Smooth muscle cell (in vitro differentiated cells): ENCODE results near the gene ATG10. TPM values are rescaled to one million over a fixed set of nuclear protein-coding genes. Genes with fewer than 3 reads are reported as not detected.

Experiments
- DNase-seq: peaks from one replicate; lab custom pipeline; 2025; ENCODE audit not compliant: unreplicated experiment; lab: John Stamatoyannopoulos, UW
- H2AFZ ChIP-seq: fragments of 200-600 bp; sonication (generic); 2 replicates; pipeline ENCODE4 v1.6.0; 2016; ENCODE audit warnings: antibody characterized with exemption, low read depth, mild to moderate bottlenecking
- H3F3A ChIP-seq: fragments of 200-600 bp; sonication (generic); 2 replicates; pipeline ENCODE4 v1.6.0; 2017; ENCODE audit warnings: antibody characterized with exemption, low read depth
- H3K27ac ChIP-seq: fragments of 200-600 bp; sonication (generic); 2 replicates; pipeline ENCODE4 v1.5.1; 2016; ENCODE audit warnings: low read depth, mild to moderate bottlenecking
- H3K27me3 ChIP-seq: fragments of 200-600 bp; sonication (generic); 2 replicates; pipeline ENCODE4 v1.6.1; 2016; ENCODE audit warnings: low read depth, mild to moderate bottlenecking
- H3K36me3 ChIP-seq: fragments of 200-600 bp; sonication (generic); 2 replicates; pipeline ENCODE4 v1.5.1; 2016; ENCODE audit warnings: low read depth
- H3K4me1 ChIP-seq: fragments of 200-600 bp; sonication (generic); 2 replicates; pipeline ENCODE4 v1.5.1; 2016; ENCODE audit warnings: low read depth
- H3K4me2 ChIP-seq: fragments of 200-600 bp; sonication (generic); 2 replicates; pipeline ENCODE4 v1.6.0; 2016; ENCODE audit warnings: mild to moderate bottlenecking
- H3K4me3 ChIP-seq: fragments of 200-600 bp; sonication (generic); 2 replicates; pipeline ENCODE4 v1.5.1; 2016; ENCODE audit warnings: mild to moderate bottlenecking
- H3K79me2 ChIP-seq: fragments of 200-600 bp; sonication (generic); 2 replicates; pipeline ENCODE4 v1.6.0; 2016; ENCODE audit warnings: low read depth, mild to moderate bottlenecking
- H3K9ac ChIP-seq: fragments of 200-600 bp; sonication (generic); 2 replicates; pipeline ENCODE4 v1.6.0; 2016; ENCODE audit warnings: low read depth
- H3K9me3 ChIP-seq: fragments of 200-600 bp; sonication (generic); replicated peaks from 2 replicates; pipeline ENCODE4 v1.5.1; 2016; ENCODE audit warnings: low read depth
- H4K20me1 ChIP-seq: fragments of 200-600 bp; sonication (generic); 2 replicates; pipeline ENCODE4 v1.6.0; 2016; ENCODE audit warnings: low read depth
- WGBS: methylation state at CpG from one replicate; pipeline ENCODE4 v1.1.7; 2016; ENCODE audit warnings: low lambda C conversion rate; 5-methylcytosine and 5-hydroxymethylcytosine counted together
- polyA plus RNA-seq: library from polyadenylated mRNA; unstranded; fragments of >200 nt; fragmentation: Nextera tagmentation; extraction: Ambion mirVana; gene quantifications from 2 replicates; pipeline ENCODE4 v1.2.1, GENCODE V29; 2016
- total RNA-seq: library from RNA; depleted of rRNA; stranded (reverse); fragments of >200 nt; gene quantifications from 2 replicates; pipeline ENCODE4 v1.2.3, GENCODE V29; 2014
- TF ChIP-seq, protein P1 (sequence below): fragments of 200-600 bp; sonication (generic); IDR thresholded peaks from 2 replicates; pipeline ENCODE4 v1.5.1; 2017; ENCODE audit warnings: borderline replicate concordance, mild to moderate bottlenecking, antibody characterized with exemption; ENCODE audit not compliant: insufficient read depth, poor library complexity, severe bottlenecking

Gene ATG10
- total and polyA plus RNA-seq, 2 experiments from 2014 or later: 7.2 to 12.5 TPM

DNA sequence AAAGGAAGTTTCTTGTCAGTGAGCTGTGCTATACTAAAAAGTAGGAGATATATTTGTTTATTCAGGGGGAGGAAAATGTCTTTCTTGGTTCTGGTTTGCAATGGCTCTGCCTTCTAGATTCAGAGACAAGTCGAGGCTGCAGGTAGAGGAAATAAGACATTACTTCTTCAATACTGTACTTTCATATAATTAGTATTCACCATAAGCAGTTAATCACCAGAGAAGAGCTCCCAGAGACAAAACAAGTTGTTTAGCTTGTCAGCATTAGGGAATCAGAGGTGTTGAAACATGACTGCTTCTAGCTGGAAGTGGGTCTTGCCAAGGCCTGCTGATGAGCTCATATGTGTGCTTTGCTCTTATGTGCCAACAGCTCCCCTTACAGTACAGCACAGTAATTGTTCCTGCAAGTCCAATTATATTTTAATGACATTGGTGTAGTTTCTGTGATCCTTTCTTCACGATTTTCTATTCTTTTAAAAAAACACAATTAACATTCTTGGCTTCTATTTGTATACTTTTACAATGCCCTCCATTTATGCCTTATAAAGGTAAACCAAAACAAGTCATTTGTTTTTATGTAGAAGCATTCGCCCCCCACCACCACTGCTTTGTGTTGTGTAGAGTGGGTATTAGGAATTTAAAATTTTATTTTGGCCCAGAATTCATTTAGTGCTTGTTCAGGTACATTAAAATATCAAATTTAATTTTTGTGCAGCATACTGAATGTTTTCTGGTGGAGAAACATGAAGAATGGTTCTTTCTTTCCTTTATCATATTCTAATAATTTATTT, 194.1 kb downstream of the ATG10 start:
- H2AFZ ChIP-seq: peak overlapping the region; percentile 51
- no peaks in the 10 kb centered on the region for H4K20me1 ChIP-seq
- TF ChIP-seq, protein P1, sequence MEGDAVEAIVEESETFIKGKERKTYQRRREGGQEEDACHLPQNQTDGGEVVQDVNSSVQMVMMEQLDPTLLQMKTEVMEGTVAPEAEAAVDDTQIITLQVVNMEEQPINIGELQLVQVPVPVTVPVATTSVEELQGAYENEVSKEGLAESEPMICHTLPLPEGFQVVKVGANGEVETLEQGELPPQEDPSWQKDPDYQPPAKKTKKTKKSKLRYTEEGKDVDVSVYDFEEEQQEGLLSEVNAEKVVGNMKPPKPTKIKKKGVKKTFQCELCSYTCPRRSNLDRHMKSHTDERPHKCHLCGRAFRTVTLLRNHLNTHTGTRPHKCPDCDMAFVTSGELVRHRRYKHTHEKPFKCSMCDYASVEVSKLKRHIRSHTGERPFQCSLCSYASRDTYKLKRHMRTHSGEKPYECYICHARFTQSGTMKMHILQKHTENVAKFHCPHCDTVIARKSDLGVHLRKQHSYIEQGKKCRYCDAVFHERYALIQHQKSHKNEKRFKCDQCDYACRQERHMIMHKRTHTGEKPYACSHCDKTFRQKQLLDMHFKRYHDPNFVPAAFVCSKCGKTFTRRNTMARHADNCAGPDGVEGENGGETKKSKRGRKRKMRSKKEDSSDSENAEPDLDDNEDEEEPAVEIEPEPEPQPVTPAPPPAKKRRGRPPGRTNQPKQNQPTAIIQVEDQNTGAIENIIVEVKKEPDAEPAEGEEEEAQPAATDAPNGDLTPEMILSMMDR: peak; percentile 74
- H3K27me3 ChIP-seq: no peaks in the 10 kb centered on the region
- H3F3A ChIP-seq: peaks cover 14% of the 10 kb centered on the region
- H3K27ac ChIP-seq: peak overlapping the region; percentile 87
- H3K79me2 ChIP-seq: no peaks in the 10 kb centered on the region
- no peak for DNase-seq
- no peak overlapping the region for H3K4me3 ChIP-seq
- 63% methylated on average over 3 of the region's 3 CpGs for WGBS
- peak overlapping the region; percentile 69 for H3K9ac ChIP-seq
- H3K9me3 ChIP-seq: no peaks in the 10 kb centered on the region
- no peaks in the 10 kb centered on the region for H3K36me3 ChIP-seq
- peaks cover 32% of the 10 kb centered on the region for H3K4me1 ChIP-seq
- peak overlapping the region; percentile 64 for H3K4me2 ChIP-seq

DNA sequence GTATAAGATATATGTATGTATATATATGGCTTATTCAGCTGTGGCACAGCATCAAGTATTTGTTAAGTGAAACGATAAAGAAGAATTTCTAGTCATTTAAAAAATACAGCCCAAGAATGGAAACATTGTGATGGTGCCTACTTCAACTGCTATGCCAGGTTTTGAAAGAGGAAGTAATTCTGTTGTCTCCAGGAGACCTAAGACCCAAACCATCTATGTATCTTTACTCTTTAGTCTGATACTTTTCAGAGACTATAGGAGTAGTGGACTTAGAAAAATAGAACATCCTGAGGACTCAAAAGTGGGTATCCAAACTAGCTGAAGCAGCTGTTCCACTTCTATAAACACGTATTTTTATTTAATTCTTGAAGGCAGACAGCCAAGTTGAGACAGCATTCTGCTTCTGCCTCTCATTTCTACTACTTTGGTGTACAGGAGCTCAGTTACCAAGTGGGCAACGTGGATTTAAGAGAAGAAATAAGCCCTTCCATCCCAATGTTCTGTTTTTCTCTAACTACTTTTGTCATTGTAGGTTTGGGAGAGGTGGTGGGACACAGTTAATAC, 195.6 kb downstream of the ATG10 start:
- no peak overlapping the region for H3K4me3 ChIP-seq
- H2AFZ ChIP-seq: no peak overlapping the region
- peaks cover 32% of the 10 kb centered on the region for H3K4me1 ChIP-seq
- no peak overlapping the region for H3K4me2 ChIP-seq
- TF ChIP-seq, protein P1: no peak
- H4K20me1 ChIP-seq: no peaks in the 10 kb centered on the region
- no peak overlapping the region for H3K9ac ChIP-seq
- peaks cover 14% of the 10 kb centered on the region for H3F3A ChIP-seq
- H3K36me3 ChIP-seq: no peaks in the 10 kb centered on the region
- WGBS: 92% methylated on average over 3 of the region's 3 CpGs
- H3K9me3 ChIP-seq: no peaks in the 10 kb centered on the region
- H3K27ac ChIP-seq: no peak overlapping the region
- H3K79me2 ChIP-seq: no peaks in the 10 kb centered on the region
- DNase-seq: no peak
- no peaks in the 10 kb centered on the region for H3K27me3 ChIP-seq

DNA sequence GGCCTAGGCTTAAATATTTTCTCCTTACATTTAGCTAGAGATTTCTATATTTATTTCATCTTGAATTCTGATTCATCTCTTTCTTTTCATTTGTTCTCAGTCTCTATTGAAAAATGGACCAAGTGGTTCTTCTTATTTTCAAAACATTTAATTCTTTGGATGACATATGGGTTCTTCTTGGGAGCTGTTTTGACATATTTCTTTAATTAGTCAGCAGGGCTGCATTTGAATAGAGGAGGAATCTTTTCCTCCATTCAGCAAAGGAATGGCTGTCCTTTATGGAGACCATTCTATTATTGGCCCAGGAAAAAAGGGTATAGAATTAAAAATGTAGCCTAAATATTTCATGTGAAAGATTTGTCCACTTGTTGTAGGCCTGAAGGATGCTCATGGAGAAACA, 196.5 kb downstream of the ATG10 start:
- Histone ChIP-seq H3K9ac (no peak overlapping the region), H3K4me2 (no peak overlapping the region), H3K27ac (no peak overlapping the region), H3K36me3 (no peaks in the 10 kb centered on the region), H3K9me3 (no peaks in the 10 kb centered on the region), H3K27me3 (no peaks in the 10 kb centered on the region), H3K79me2 (no peaks in the 10 kb centered on the region), H3K4me3 (no peak overlapping the region), H2AFZ (no peak overlapping the region), H3K4me1 (peaks cover 32% of the 10 kb centered on the region), H4K20me1 (no peaks in the 10 kb centered on the region), H3F3A (peaks cover 14% of the 10 kb centered on the region)
- no peak for DNase-seq
- TF ChIP-seq, protein P1: no peak
